GM21619 (cell line): Measurements from ENCODE around the gene HAUS3.

Source experiments
- ATAC-seq: cut with Tn5 transposase; IDR thresholded peaks from one replicate; pipeline ENCODE4 v1.9.1; 2021; ENCODE audit not compliant: unreplicated experiment

Gene HAUS3

GRCh38 chr4:2253160-2254084 is 11.5 kb upstream of the HAUS3 start:
- ATAC-seq = no peak

DNA sequence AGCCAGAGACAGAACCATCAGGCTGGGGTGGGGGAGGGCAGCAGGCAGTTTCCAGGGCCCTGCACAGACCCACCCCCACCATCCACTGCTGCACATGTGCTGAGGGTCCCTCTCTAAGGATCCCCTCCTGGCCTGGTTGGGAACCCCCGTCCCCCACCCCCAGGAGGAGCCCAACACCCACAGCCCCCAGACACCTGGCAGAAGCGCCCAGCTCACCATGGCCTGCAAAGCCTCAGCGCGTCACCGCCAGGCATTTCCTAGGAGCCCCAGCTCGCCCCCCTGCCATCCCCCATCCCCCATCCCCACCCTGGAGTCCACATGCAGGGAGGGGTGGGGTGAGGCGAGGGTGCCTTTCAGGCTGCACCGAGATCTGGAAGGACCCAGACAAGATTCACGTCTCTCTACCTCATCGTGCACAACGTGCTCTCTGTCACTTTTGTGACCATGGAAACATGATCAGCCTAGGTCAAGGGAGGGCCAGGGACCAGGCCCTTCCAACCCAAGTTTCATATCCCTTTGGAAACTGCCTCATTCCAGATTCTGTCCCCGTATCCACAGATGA is 10.7 kb upstream of the HAUS3 start:
- no peak for ATAC-seq

DNA sequence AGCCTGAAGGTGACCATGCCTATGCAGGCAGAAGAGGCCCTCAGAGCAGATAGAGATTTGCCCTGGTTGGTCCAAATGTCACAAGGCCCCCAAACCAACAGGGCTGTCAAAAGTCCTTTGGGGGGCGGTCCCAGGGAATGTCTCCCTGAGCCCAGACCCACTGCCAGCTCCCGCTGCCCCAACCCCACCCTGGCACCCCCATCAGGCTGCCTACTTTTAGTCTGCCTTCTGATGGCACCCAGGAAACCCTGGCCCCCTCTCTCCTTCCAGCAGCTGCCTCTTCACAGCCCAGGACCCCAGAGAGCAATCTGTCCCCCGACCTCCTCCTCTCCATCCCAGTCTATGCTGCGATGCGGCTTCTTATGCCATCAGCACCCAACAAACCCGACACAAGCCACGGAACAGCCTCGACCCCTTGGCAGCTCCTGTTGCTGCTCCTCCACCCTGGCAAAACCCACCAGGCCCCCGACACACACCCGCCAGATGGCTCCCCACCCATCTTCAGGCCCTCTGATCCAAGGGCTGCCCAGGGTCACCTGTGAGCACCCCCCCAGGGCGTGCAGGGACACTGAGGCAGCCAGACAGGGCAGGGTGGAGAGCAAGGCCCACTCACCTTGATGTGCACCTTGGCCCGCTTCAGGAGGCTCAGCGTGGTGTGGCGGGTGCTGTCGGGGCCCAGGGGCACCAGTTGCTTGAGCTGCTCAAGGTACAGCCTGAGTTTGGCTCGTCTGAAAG is 10.0 kb upstream of the HAUS3 start:
- ATAC-seq = no peak

- ATAC-seq = no peak
These were observed 9.3 kb upstream of the HAUS3 start for GRCh38 chr4:2251073-2251794.

DNA sequence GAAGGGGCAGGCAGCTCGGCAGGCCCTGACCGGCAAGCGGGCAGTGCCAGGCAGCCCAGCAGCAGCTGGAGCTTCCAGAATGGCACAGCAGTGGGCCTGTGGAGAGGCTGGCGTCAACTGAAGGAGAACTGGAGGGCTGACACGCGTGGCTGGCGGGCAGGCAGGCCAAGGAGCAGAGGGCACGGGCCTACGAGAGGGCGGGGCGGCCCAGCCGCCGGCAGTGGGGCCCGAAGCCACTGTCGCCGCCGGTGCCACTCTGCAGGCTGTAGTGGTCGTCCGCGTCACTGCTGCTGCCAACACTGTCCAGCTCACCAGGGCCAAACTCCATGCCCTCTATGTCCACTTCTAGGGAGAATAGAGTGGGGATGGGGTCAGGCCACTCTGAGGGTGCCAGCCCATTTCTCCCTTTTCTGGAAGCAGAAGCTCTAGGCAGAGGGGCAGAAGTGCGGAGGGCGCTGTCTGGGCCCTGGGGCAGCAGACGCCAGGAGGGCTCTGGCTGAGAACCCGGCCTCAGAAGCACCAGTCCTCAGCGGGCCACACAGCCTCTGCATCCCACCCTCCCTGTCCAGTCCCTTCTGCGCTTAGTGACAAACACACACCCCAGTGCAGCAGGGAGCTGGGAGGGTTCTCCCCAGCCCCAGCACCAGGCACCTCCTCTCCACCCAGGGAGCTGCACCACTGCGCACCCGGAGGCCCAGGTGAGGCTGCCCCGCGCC is 8.6 kb upstream of the HAUS3 start:
- no peak for ATAC-seq

GRCh38 chr4:2249526-2250356 is 7.8 kb upstream of the HAUS3 start:
- no peak for ATAC-seq

DNA sequence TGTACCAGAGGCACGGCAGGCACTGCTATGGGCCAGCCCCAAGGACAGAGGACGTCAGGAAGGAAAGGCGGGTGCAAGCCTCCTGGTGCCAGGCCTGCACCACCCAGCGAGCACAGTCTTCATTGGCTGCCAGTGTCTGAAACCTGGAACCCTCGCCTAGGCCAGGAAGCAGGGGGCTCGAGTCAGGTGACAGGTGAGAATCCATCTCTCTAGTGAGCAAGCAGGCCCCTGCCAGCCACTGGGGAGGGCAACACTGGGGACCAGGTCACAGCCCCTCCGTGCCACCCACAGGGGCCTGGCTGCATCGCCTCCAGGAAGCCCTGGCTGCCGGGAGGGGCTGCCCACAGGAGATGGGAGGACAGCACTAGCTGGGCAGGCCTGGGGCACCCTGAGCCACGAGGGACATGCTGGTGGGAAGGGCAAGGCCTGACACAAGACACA is 6.9 kb upstream of the HAUS3 start:
- no peak for ATAC-seq

DNA sequence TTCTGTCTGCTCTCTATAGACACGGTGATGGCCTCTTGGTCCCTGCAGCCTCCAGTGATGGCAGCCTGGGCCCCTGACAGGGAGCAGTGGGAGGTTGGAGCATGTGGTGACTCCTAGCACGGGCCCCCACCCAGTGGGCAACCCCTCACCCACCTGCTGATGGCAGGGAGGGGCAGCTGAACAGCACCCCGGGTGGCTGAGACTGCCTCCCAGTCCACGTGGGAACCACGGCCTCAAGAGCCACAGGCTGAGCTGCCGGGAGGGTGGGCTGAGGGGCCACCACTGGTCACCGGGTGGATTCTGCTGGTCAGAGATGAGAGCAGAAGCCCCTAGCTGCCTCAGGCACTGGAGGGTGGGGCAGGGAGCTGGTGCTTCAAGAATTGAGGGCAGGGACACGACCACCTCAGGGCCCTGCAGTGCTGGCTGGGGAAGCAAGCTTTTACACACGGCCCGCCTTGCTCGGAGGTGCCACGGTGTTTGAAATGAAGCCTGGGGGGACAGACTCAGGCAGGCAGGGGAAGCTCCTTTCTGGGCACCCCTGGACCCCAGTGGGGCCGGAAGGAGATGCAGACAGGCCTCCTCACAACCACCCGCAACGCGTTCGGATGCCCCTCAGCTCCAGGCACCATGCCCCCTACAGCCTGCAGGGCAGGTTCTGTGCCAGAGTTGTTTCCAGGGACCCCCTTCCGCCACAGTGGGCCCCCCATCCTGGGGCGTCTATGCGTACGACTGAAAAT is 6.3 kb upstream of the HAUS3 start:
- ATAC-seq = no peak

- no peak for ATAC-seq
These were observed 5.5 kb upstream of the HAUS3 start for GRCh38 chr4:2247128-2248043.

GRCh38 chr4:2246384-2247127 is 4.6 kb upstream of the HAUS3 start:
- ATAC-seq = no peak

- ATAC-seq = no peak
These were observed 3.9 kb upstream of the HAUS3 start for GRCh38 chr4:2245787-2246275.

DNA sequence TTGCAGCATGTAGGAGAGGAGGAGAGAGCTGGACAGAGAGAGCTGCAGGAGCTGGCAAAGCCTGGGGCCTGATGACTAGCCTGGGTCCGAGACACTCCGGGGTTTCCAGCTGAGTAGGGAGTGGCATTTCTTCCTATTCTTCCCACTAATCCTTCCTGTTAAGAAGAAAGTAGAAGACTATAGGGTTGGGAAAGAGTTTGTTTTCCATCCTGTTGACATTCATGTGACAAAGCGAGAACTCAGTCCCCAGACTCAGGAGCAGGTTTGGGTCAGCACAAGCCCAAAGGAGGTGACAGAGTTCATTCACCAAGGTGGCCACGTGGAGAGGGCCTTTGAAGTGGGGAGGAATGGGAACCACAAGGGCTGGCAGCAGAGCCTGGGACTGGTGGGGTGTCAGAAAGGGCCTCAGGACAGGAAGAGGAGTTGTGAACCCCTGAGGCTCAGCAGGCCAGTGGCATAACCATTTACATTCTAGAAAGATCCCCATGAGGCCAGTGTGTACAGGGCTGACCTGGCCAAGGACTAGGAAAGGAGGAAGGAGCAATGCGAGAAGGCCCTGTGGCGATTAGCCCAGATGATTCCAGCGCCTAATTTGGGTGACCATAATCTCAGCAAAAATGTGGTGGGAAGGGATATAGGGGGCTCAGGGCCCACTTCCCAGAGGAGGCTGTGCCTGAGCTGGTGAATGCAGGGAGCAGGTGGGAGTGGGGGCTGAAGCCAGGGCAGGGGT is 3.3 kb upstream of the HAUS3 start:
- no peak for ATAC-seq

DNA sequence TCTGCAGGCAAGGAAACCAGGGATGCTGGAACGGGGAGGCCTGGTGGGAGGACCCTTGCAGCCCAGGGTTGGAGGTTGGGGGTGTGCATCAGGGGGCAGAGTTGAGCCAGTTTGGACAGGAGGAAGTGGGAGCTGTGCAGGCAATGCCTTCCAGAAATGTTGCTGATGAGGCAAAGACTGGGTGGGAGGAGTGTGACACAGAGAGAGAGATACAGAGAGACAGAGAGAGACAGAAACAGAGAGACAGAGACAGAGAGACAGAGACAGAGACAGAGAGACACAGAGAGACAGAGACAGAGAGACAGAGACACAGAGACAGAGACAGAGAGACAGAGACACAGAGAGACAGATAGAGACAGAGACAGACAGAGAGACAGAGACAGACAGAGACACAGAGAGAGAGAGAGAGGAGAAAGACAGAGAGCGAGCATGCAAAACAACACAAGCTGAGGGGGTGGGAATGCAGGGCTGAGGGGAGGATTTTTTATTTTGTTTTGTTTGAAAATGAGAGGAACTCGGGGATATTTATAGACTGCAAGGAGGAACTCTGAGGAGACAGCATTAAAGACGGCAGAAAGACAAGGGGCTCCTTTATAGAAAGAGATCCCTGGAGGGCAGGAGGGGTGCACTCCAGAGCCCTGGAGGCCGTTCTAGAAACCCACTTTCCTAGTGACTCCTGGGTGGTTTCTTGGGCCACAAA is 1.9 kb upstream of the HAUS3 start:
- no peak for ATAC-seq

- ATAC-seq = no peak
These were observed 918 bp downstream of the HAUS3 start for GRCh38 chr4:2241003-2241402.

DNA sequence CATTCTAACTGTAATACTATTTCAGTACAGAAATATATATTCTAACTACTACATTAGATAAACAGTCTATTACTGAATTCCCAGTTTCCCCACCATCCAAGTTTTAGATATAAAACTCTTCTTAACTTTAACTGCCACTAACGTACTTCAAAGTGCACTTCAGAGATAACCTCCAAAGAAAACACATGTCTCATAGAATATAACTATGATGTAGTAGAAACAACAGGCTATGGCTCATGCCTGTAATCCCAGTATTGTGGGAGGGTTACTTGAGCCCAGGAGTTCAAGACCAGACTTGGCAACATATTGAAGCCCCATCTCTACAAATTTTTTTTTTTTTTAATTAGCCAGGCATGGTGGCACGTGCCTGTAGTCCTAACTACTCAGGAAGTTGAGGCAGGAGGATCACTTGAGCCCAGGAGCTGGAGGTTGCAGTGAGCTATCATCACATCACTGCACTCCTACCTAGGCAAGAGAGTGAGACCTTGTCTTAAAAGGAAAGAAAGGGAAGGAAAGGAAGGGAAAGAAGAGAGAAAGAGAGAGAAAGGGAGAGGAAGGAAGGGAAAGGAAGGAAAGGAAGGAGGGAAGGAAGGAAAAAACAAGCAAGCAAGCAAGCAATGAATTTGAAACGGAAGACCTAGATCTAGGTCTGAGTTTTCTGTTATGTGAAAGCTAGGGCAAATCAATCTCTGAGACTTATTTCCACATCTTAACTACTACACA is 4.8 kb downstream of the HAUS3 start:
- no peak for ATAC-seq
